Endothelial cell of umbilical vein (primary cell): Measurements from ENCODE around the gene TNRC6C. TPM values are rescaled to one million over a fixed set of nuclear protein-coding genes. Genes with fewer than 3 reads are reported as not detected.
"Not testable (repeated sequence)": the region's sequence is repeated elsewhere in the genome, so short reads cannot be mapped to it uniquely, and the experiment has no call there.

Source experiments
- BruUV-seq: library from RNA; stranded (reverse); fragments of 400-500 nt; replicated peaks from 2 replicates; lab custom pipeline; 2021; lab: Mats Ljungman, UMichigan
- CTCF ChIA-PET: fragments of 300-600, 350-600 bp; sonication (Branson Sonifier 250); formaldehyde crosslinking; loops from one replicate; lab custom pipeline; 2021; ENCODE audit warnings: antibody characterized with exemption, inconsistent platforms; lab: Charles Lee
- POLR2A ChIA-PET: fragments of 300-600, 350-600 bp; sonication (Branson Sonifier 250); formaldehyde crosslinking; loops from one replicate; lab custom pipeline; 2021; ENCODE audit warnings: antibody characterized with exemption, inconsistent platforms; lab: Charles Lee
- DNase-seq: peaks from one replicate; pipeline ENCODE4 v3.0.0-alpha.2; 2011; ENCODE audit warnings: low read depth, low spot score
- FAIRE-seq: peaks from 2 replicates; lab custom pipeline; 2011; peaks lifted over from hg19 to GRCh38; lab: Jason Lieb, UNC
- H2AFZ ChIP-seq: 2 replicates; pipeline ENCODE4 v1.6.0; 2012; ENCODE audit warnings: low read depth, low read length, control low read depth, inconsistent platforms
- H3K27ac ChIP-seq: 2 replicates; pipeline ENCODE4 v1.5.1; 2011; ENCODE audit warnings: low read depth, mild to moderate bottlenecking, control low read depth, low read length, moderate library complexity; ENCODE audit not compliant: insufficient read depth
- H3K27me3 ChIP-seq, 2 experiments: 2 replicates each; pipeline versions ENCODE4 v1.6.0 to v1.6.1; 2011; ENCODE audit warnings: low read length in 2 of 2, mixed read lengths in 1 of 2; ENCODE audit not compliant: control insufficient read depth in 2 of 2, insufficient read depth in 2 of 2
- H3K36me3 ChIP-seq, 2 experiments: 2 replicates in 1 of 2; 3 replicates in 1 of 2; pipeline ENCODE4 v1.5.1; 2011; ENCODE audit warnings: low read length in 2 of 2, mild to moderate bottlenecking in 1 of 2, moderate library complexity in 1 of 2; ENCODE audit not compliant: control insufficient read depth in 2 of 2, insufficient read depth in 2 of 2; ENCODE audit errors: extremely low read depth in 1 of 2
- H3K4me1 ChIP-seq: 3 replicates; pipeline ENCODE4 v1.5.1; 2011; ENCODE audit warnings: mild to moderate bottlenecking, low read length; ENCODE audit not compliant: control insufficient read depth, insufficient read depth; ENCODE audit errors: extremely low read depth
- H3K4me2 ChIP-seq: 2 replicates; pipeline ENCODE4 v1.6.1; 2011; ENCODE audit warnings: low read length, control low read depth, mixed read lengths; ENCODE audit not compliant: insufficient read depth
- H3K4me3 ChIP-seq, 3 experiments: fragments of 200-600 bp in 1 of 3; sonication (generic), shearing (Covaris generic) in 1 of 3; replicated peaks in 1 of 3; 2 replicates each; pipeline ENCODE4 v1.5.1; 2011 to 2016; ENCODE audit warnings: control low read depth in 3 of 3, low read length in 3 of 3, mild to moderate bottlenecking in 2 of 3, inconsistent platforms in 1 of 3, low read depth in 1 of 3, moderate library complexity in 1 of 3; ENCODE audit not compliant: insufficient read depth in 1 of 3
- H3K79me2 ChIP-seq: 2 replicates; pipeline ENCODE4 v1.6.0; 2012; ENCODE audit warnings: low read length, inconsistent platforms; ENCODE audit not compliant: control insufficient read depth, insufficient read depth
- H3K9ac ChIP-seq: replicated peaks from 2 replicates; pipeline ENCODE3; 2011; ENCODE audit warnings: low read length, control low read depth; ENCODE audit not compliant: insufficient read depth; ENCODE audit errors: extremely low read depth
- H3K9me1 ChIP-seq: replicated peaks from 3 replicates; pipeline ENCODE4 v1.6.0; 2011; ENCODE audit warnings: mild to moderate bottlenecking, low read length; ENCODE audit not compliant: control insufficient read depth, insufficient read depth; ENCODE audit errors: extremely low read depth
- H3K9me3 ChIP-seq: replicated peaks from 2 replicates; pipeline ENCODE4 v1.5.1; 2012; ENCODE audit warnings: low read length, inconsistent platforms; ENCODE audit not compliant: control insufficient read depth, insufficient read depth
- H4K20me1 ChIP-seq: replicated peaks from 2 replicates; pipeline ENCODE3; 2011; ENCODE audit warnings: mild to moderate bottlenecking, low read length; ENCODE audit not compliant: control insufficient read depth, insufficient read depth; ENCODE audit errors: extremely low read depth
- EZH2 ChIP-seq: IDR thresholded peaks from 2 replicates; pipeline ENCODE4 v1.6.1; 2012; ENCODE audit warnings: borderline replicate concordance, low read depth, mild to moderate bottlenecking, moderate library complexity, low read length, inconsistent platforms; ENCODE audit not compliant: severe bottlenecking
- FOS ChIP-seq: IDR thresholded peaks from 2 replicates; pipeline ENCODE4 v1.6.1; 2011; ENCODE audit warnings: mild to moderate bottlenecking, low read length, moderate library complexity, borderline replicate concordance; ENCODE audit not compliant: insufficient read depth
- GATA2 ChIP-seq: IDR thresholded peaks from 2 replicates; pipeline ENCODE4 v1.7.0; 2011; ENCODE audit warnings: low read depth, mild to moderate bottlenecking, moderate library complexity, mixed read lengths, low read length; ENCODE audit not compliant: insufficient read length, insufficient read depth
- JUN ChIP-seq: IDR thresholded peaks from 2 replicates; pipeline ENCODE4 v1.6.1; 2011; ENCODE audit warnings: borderline replicate concordance, low read depth; ENCODE audit not compliant: insufficient read length, insufficient read depth
- MYC ChIP-seq: IDR thresholded peaks from one replicate; pipeline ENCODE4 v1.6.1; 2011; ENCODE audit warnings: mild to moderate bottlenecking, low read depth, low read length
- POLR2A ChIP-seq: IDR thresholded peaks from 2 replicates; pipeline ENCODE4 v1.6.1; 2012; ENCODE audit warnings: low read depth, mild to moderate bottlenecking, control low read depth, low read length
- POLR2AphosphoS5 ChIP-seq: IDR thresholded peaks from 2 replicates; pipeline ENCODE4 v1.6.1; 2012; ENCODE audit warnings: low read depth, mild to moderate bottlenecking, control low read depth, low read length, moderate library complexity; ENCODE audit not compliant: insufficient read depth
- dilution Hi-C: fragments of 300-500 bp; cut with MboI; formaldehyde crosslinking; loops from one replicate; pipeline ENCODE4 v1.15.0; 2019; ENCODE audit warnings: low sequenced_read_pairs; ENCODE audit not compliant: extremely low pct_ligation_motif_present
- intact Hi-C: fragments of 100-400 bp; cut with micrococcal nuclease; formaldehyde crosslinking; loops from one replicate; pipeline ENCODE4 v1.10.0; 2022
- polyA plus RNA-seq, 4 experiments: library from polyadenylated mRNA; depleted of rRNA in 3 of 4; stranded (reverse) in 3 of 4; unstranded in 1 of 4; fragments of >200 nt; gene quantifications; 2 replicates each; pipeline versions ENCODE4 v1.2.1 to v1.2.3, GENCODE V29; 2011 to 2012; ENCODE audit warnings: missing spikeins in 1 of 4
- total RNA-seq: library from RNA; stranded (reverse); gene quantifications from 2 replicates; pipeline ENCODE4 v1.2.3, GENCODE V29; 2021
- TF ChIP-seq, protein P1 (sequence below): IDR thresholded peaks from 2 replicates; pipeline ENCODE4 v1.6.1; 2011; ENCODE audit not compliant: insufficient read depth, insufficient read length
- TF ChIP-seq, protein P2 (sequence below), 2 donors: IDR thresholded peaks; 1 replicate in 1 of 2; 2 replicates in 1 of 2; pipeline ENCODE4 v1.5.1; 2011; ENCODE audit warnings: low read length in 2 of 2, mild to moderate bottlenecking in 2 of 2, moderate library complexity in 2 of 2, control low read depth in 1 of 2, inconsistent platforms in 1 of 2, low read depth in 1 of 2; ENCODE audit not compliant: insufficient read depth in 1 of 2; ENCODE audit errors: extremely low read depth in 1 of 2

The TNRC6C gene
- total and polyA plus RNA-seq, 2 donors (not counting 3 experiments of a cell fraction or from before 2014, with no cell fraction given): 2.1 to 17.5 TPM

DNA sequence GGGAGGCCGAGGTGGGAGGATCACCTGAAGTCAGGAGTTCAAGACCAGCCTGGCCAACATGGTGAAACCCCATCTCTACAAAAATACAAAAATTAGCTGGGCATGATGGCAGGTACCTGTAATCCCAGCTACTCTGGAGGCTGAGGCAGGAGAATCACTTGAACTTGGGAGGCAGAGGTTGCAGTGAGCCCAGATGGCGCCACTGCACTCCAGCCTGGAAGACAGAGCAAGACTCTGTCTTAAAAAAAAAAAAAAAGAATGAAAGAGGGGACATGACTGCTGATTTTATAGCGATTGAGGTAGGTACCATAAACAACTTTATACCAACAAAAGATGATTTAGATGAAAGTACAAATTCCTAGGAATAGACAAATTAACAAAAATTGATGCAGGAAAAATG is 13.8 kb downstream of the TNRC6C start:
- H3K27me3 ChIP-seq, FAIRE-seq, H3K4me3 ChIP-seq, H4K20me1 ChIP-seq, H3K4me2 ChIP-seq, H3K4me1 ChIP-seq, H3K27ac ChIP-seq, dilution Hi-C loops, H3K9me1 ChIP-seq, BruUV-seq, intact Hi-C loops, H3K36me3 ChIP-seq, DNase-seq, H3K9me3 ChIP-seq, H3K79me2 ChIP-seq, H3K9ac ChIP-seq, H2AFZ ChIP-seq: not testable (repeated sequence)
- CTCF ChIA-PET: interaction anchor here (0.9 to 4.8 kb wide), 4 partner anchors 8 to 41 kb away, joined by 3 to 29 read pairs (median 4); partner anchors contain the start of gene TNRC6C
- POLR2A ChIA-PET: interaction anchor here (0.7 kb wide), 1 partner anchor 14 kb away, joined by 5 read pairs; the partner anchor contains the start of gene TNRC6C

DNA sequence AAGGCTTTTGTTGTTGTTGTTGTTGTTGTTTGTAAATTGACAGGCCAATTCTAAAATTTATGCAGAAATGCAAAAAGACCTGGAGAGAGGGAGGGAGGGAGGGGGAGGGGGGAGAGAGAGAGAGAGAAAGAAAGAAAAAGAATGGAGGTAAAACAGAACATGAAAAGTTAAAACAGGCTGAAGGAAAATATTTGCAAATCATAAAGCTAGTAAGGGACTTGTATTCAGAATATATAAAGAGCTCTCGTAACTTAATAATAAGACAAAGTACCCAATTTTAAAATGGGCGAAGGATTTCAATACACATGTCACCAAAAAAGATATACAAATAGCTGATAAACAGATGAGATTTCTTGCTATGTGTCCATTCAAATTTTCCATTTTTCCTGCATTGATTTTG is 15.4 kb downstream of the TNRC6C start:
- no peak overlapping the region for H3K9ac ChIP-seq
- H3K4me1 ChIP-seq: no peaks in the 10 kb centered on the region
- peaks cover 6% of the 10 kb centered on the region for H4K20me1 ChIP-seq
- H3K9me1 ChIP-seq: no peaks in the 10 kb centered on the region
- no peak overlapping the region for H3K27ac ChIP-seq
- no peak overlapping the region for H3K4me2 ChIP-seq
- FAIRE-seq: no peak
- intact Hi-C loops: no loop called here
- H3K4me3 ChIP-seq: no peak overlapping the region
- CTCF ChIA-PET: interaction anchor here (4.8 kb wide), 1 partner anchor 39 kb away, joined by 29 read pairs; no protein-coding TSS in a partner anchor
- H3K27me3 ChIP-seq: no peaks in the 10 kb centered on the region
- no peak overlapping the region for H2AFZ ChIP-seq
- no peaks in the 10 kb centered on the region for H3K79me2 ChIP-seq
- no peak for DNase-seq
- dilution Hi-C loops: no loop called here
- TF ChIP-seq POLR2AphosphoS5 (no peak), EZH2 (no peak), MYC (no peak), FOS (no peak), GATA2 (no peak), JUN (no peak), POLR2A (no peak)
- TF ChIP-seq, protein P1, sequence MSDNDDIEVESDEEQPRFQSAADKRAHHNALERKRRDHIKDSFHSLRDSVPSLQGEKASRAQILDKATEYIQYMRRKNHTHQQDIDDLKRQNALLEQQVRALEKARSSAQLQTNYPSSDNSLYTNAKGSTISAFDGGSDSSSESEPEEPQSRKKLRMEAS: no peak
- TF ChIP-seq, protein P2, sequence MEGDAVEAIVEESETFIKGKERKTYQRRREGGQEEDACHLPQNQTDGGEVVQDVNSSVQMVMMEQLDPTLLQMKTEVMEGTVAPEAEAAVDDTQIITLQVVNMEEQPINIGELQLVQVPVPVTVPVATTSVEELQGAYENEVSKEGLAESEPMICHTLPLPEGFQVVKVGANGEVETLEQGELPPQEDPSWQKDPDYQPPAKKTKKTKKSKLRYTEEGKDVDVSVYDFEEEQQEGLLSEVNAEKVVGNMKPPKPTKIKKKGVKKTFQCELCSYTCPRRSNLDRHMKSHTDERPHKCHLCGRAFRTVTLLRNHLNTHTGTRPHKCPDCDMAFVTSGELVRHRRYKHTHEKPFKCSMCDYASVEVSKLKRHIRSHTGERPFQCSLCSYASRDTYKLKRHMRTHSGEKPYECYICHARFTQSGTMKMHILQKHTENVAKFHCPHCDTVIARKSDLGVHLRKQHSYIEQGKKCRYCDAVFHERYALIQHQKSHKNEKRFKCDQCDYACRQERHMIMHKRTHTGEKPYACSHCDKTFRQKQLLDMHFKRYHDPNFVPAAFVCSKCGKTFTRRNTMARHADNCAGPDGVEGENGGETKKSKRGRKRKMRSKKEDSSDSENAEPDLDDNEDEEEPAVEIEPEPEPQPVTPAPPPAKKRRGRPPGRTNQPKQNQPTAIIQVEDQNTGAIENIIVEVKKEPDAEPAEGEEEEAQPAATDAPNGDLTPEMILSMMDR (IDR thresholded peaks at IDR 0.05; ENCODE audit: extremely low read depth in 1 of 2, insufficient read depth in 1 of 2, low read depth in 1 of 2, low read length in 2 of 2): no peak
- H3K36me3 ChIP-seq: no peaks in the 10 kb centered on the region
- POLR2A ChIA-PET: interaction anchor here (1.1 kb wide), 1 partner anchor 15 kb away, joined by 3 read pairs; the partner anchor contains the start of gene TNRC6C
- no TSS peak for BruUV-seq
- no peaks in the 10 kb centered on the region for H3K9me3 ChIP-seq
